Activated effector memory CD4-positive, alpha-beta T cell treated with Interleukin-2 at 50 U/mL for 16 hours (primary cell): Measurements from ENCODE around the gene CD37.
"Not testable (repeated sequence)": the region's sequence is repeated elsewhere in the genome, so short reads cannot be mapped to it uniquely, and the experiment has no call there.

ENCODE experiments used
- DNase-seq: peaks from one replicate; pipeline ENCODE4 v3.0.0-alpha.2; 2020

The CD37 gene, protein sequence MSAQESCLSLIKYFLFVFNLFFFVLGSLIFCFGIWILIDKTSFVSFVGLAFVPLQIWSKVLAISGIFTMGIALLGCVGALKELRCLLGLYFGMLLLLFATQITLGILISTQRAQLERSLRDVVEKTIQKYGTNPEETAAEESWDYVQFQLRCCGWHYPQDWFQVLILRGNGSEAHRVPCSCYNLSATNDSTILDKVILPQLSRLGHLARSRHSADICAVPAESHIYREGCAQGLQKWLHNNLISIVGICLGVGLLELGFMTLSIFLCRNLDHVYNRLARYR

GRCh38 chr19:49335071-49335783, at the start of gene CD37:
TSS of gene CD37 (plus strand) at chr19:49335406. CDS start at chr19:49335541, 135 bp downstream.
- DNase-seq = peak; percentile 54

- DNase-seq = no peak
Observed at GRCh38 chr19:49287141-49287770, 48.0 kb upstream of the CD37 start.

- DNase-seq = not testable (repeated sequence)
Observed at GRCh38 chr19:49288205-49288604, 47.0 kb upstream of the CD37 start.

DNA sequence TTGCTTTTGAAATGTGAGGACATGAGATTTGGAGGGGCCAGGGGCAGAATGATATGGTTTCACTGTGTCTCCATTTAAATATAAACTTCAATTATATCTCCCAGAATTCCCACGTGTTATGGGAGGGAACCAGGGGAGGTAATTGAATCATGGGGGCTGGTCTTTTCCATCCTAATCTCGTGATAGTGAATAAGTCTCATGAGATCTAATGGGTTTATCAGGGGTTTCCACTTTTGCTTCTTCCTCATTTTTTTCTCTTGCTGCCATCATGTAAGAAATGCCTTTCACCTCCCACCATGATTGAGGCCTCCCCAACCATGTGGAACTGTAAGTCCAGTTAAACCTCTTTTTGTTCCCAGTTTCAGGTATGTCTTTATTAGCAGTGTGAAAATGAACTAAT, 45.9 kb upstream of the CD37 start:
- DNase-seq = not testable (repeated sequence)

- no peak for DNase-seq
Observed at GRCh38 chr19:49290517-49290916, 44.7 kb upstream of the CD37 start.

DNA sequence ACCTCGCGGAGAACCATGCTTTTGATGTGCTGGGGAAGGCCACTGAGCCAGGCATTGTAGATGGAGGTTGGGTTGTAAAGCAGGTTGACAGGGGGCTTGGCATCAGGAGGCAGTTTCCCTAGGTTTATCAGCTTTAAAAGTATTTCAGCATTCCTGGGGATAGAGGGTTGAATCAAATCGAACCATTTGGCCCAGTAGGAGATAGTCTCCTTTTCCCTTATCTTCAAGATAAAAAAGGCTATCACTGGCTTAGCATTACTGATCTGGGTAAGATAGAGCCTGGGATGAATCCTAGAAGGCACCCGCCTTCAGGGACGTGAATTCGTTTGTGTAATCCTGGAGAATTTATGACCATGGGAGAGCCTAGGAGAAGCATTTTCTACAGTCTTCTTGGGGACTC, 40.8 kb upstream of the CD37 start:
- no peak for DNase-seq

GRCh38 chr19:49295208-49295880, 39.9 kb upstream of the CD37 start:
- no peak for DNase-seq

DNA sequence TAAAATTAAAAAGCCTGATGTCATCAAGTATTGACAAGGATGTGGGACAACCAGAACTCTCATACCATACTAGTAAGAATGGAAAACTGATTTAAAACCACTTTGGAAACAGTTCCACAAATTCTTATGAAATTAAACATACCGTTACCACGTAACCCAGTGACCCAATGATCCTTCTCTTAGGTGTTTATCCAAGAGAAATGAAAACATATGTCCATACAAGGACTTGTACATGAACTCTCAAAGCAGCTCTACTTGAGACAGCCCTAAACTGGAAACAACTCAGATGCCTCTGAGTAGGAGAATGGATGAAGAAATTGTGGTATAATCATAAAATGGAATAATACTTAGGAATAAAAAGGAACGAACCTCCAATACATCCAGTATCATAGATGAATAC, 37.8 kb upstream of the CD37 start:
- DNase-seq = no peak

DNA sequence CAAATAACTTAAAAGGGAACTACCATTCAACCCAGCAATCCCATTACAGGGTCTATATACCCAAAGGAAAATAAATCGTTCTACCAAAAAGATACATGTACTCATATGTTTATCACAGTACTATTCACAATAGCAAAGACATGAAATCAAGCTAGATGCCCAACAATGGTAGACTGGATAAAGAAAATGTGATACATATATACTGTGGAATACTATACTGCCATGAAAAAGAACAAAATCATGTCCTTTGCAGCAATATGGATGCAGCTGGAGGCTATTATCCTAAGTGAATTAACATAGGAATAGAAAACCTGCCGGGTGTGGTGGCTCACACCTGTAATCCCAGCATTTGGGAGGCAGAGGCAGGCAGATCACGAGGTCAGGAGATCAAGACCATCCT, 36.6 kb upstream of the CD37 start:
- DNase-seq = not testable (repeated sequence)

- peak; percentile 67 for DNase-seq
Observed at GRCh38 chr19:49301165-49301865, 33.9 kb upstream of the CD37 start.

GRCh38 chr19:49301866-49302252, 33.3 kb upstream of the CD37 start:
- no peak for DNase-seq

- not testable (repeated sequence) for DNase-seq
Observed at GRCh38 chr19:49306734-49307133, 28.5 kb upstream of the CD37 start.

GRCh38 chr19:49309087-49309486, 26.1 kb upstream of the CD37 start:
- no peak for DNase-seq

DNA sequence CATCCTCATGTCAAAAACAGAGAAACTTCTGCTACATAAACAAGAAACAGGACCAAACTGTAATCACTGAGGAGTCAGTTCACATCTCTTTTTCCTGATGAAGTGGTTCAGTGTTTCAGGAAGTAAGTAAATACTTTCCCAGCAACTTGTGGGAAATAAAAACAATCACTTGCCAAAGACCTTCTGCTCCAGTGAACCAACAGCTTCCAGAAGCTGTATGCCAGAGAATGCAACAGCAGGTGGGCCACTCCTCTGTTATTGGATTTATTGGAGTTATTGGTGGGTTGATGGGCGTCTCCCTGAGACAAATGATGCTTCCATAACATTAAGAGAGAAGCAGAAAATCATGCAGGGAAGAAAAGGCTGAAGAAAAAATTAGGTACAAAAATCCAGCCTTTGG, 20.1 kb upstream of the CD37 start:
- DNase-seq = no peak

GRCh38 chr19:49316284-49316683, 18.9 kb upstream of the CD37 start:
- no peak for DNase-seq

GRCh38 chr19:49318296-49318695, 16.9 kb upstream of the CD37 start:
- no peak for DNase-seq

DNA sequence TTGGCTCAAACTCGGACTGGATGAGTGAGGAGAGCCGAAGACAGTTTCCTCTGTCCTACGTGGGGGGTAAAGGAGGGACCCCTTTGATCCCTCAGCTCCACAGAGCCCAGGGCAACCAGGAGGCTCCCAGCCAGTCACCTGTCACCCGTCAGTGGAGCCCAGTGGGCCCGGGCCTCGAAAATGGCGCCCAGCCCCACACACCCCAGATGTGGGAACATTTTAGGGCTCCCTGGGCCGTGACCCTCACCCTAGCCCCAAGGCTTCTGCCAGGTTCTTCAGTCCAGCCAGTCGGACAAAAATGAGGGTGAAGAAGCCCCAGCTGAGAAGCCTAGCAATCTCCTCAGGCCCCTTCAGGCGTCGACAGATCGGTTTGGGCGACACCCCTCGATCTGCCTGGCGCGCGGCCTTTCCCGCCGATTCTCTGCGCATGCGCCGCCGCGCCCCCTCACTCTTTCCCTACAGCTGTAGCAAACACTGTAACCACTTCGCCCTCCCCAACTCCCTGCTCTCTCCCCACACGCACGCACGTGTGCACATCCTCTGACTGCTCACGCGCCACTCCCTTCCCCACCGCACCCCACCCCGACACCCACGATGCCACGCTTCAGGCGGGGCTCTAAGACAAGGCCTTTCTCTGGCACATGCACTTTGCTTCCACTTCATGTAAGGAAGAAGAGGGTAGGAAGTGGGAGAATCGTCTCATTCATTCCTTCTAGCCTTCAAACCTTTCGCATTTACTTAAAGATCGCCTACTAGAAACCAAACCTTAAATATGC, 10.2 kb upstream of the CD37 start, which contains the start of gene SLC6A16:
TSS of gene SLC6A16 (minus strand) at position 391 of the 776 bp plus-strand sequence. CDS start 13,844 bp downstream, outside the sequence.
- no peak for DNase-seq

- not testable (repeated sequence) for DNase-seq
Observed at GRCh38 chr19:49325756-49326155, 9.4 kb upstream of the CD37 start.

- no peak for DNase-seq
Observed at GRCh38 chr19:49326165-49326704, 9.0 kb upstream of the CD37 start.

- peak; percentile 18 for DNase-seq
Observed at GRCh38 chr19:49327878-49328544, 7.2 kb upstream of the CD37 start.

- DNase-seq = no peak
Observed at GRCh38 chr19:49328741-49329140, 6.5 kb upstream of the CD37 start.
